NCI-H1694 (cell line): ENCODE measurements around the gene TPCN2.

ENCODE experiments used
- DNase-seq: peaks from one replicate; lab custom pipeline; 2025; lab: John Stamatoyannopoulos, UW

TPCN2 gene

DNA sequence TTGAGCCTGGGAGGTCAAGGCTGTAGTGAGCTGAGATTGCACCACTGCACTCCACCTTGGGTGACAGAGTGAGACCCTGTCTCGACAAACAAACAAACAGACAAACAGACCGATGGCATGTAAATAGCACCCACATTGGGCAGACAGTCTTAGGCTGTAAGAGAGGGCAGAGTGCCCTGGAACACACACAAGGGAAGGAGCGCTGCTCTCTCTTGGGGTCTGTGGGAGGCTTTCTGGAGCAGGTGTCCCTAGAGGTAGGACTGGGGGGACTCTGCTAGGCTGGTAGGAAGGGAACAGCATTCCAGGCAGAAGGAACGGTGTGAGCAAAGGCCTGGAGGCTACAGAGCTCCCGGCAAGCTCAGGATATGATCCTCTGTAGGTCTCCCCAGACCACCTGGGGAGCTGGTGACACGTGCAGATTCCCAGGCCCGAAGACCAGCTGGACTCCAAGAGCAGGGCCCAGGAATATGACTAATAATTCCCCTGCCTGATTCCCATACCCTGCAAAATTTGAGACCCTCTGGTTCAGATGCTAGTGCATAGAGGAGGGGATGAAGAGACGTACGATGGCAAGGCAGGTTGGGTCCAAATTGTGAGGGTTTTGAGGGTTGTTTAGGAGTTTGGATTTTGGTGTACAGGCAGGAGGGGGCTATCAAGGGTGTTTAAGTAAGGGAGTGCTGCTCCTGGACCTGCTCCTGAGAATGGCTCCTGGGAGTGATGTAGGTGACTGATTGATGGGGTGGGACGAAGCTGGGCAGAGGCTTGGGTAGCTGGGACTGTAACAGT lies 118.6 kb downstream of the TPCN2 start:
- no peak for DNase-seq

DNA sequence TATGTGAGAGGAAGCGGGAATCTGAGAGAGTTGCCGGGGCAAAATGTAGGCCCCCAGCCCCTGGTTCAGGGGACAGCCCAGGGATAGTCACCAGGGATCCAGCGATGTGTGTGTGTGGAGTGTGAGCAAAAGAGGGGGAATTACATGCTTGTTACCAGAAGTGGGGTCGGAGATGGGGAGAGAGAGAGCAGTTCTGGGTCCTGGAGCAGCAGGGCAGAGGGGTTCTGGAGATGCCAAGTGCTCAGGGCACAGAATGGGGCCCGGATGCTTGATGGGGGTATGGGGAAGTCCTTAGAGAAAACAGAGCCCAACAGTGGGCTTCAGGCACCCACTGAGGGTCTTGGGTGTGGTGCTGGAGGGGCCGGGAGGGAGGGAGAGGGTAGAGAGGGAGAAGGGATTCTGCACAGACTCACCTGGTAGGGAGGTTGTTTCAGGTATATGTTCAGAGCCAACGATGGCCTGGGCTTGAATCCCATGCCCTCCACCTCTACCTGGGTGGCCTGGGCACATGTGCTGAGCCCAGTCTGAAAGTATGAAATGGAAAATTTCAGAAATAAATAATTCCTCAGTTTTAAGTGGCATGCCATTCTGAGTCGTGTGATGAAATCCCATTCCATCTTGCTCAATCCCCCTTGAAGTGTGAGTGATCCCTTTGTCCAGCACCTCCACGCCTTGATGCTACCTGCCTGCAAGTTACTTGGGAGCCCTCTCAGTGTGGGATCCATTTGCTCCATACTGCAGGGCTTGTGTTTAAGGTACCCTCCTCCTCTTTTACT lies 119.4 kb downstream of the TPCN2 start:
- no peak for DNase-seq

DNA sequence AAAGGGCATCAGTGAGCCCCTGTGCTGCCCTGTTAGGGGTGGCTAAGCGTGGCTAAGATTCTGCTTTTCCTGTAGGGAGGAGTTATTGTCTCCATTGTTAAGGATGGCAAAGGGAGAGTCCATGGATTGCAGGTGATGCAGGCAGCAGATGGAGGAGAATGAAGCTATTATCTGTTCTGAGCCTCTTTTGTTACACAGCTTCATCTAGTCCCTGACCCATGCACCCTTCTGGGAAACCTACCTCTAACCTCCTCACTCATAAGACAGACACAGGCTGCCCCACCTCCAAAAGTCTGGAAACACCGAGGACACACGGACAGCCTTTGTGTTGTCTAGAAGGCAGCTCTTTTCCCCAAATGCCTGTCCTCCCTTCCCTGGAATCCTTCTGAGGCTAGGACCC lies 120.7 kb downstream of the TPCN2 start:
- no peak for DNase-seq

DNA sequence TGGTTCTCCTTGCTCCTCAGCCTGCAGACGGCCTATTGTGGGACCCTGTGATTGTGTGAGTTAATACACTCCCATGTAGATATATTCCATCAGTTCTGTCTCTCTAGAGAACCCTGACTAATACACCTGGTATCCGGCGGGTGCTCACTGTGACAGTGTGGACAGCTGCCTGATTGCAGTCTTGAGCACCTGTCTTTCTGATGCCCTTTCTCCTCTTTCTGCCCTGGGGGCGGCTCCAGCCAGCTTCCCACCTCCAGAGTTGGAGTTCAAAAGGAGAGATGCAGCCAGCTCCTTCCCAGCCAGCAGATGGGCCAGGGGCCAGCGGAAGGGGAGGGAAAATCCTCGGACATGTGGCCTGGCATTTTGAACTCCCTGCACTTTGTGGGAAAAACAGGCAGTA lies 122.0 kb downstream of the TPCN2 start:
- no peak for DNase-seq

DNA sequence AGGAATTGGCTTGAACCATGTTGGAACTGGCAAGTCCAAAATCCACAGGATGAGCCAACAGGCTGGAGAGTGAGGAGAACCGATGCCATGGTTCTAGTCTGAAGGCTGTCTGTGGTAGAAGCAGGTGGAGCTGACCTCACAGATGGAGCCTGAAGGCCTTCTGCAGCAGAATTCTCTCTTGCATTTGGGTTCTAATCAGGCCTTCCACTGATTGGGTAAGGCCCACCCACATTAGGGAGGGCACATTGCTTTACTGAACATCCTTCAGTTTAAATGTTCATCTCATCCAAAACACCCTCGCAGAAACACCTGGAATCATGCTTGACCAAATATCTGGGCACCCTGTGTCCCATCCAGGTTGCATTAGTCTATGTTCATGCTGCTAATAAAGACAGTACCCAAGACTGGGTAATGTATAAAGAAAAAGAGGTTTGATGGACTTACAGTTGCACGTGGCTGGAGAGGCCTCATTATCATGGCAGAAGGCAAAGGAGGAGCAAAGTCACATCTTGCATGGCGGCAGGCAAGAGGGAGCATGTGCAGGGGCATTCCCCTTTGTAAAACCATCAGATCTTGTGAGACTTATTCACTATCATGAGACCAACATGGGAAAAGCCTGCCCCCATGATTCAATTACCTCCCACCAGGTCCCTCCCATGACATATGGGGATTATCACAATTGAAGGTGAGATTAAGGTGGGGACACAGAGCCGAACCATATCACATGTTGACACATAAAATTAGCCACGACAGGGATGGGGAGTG lies 122.9 kb downstream of the TPCN2 start:
- no peak for DNase-seq

DNA sequence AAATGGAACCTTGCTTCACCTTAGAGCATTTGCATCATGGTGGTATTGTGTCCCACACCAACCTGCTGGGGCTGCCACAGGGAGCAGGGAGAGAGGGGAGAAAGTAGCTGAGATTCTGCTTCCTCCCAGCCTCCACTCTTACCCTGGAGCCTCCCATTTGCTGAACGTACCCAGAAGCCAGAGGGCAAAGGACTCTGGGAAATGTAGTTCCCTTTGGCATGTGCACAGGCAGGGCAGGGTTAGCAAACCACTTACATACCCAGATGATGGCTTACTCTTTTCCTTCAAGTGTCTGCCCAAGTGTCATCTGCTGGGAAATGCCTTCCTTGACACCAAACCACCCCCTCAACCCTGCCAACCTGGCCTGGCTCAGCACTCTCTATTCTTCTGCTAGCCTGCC lies 123.9 kb downstream of the TPCN2 start:
- DNase-seq, result no peak

DNA sequence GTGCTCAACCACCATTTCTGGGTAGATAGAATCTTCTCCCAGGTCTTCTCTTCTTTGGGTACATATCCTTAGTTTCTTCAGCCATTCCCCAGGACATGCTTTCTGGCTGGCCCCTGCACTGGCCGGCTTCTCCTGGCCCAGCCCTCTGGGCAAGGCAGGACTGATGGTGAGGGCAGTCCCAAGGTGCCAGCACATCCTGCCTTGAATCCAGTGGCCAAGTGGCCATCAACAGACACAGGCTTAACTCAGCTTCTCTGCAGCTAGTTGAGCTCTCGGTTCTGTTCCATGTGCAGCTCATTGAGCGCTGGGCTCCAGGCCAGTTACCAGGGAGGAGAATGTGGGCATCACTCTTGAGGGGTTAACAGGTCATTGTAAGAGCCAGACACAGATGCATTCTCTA lies 124.6 kb downstream of the TPCN2 start:
- no peak for DNase-seq

DNA sequence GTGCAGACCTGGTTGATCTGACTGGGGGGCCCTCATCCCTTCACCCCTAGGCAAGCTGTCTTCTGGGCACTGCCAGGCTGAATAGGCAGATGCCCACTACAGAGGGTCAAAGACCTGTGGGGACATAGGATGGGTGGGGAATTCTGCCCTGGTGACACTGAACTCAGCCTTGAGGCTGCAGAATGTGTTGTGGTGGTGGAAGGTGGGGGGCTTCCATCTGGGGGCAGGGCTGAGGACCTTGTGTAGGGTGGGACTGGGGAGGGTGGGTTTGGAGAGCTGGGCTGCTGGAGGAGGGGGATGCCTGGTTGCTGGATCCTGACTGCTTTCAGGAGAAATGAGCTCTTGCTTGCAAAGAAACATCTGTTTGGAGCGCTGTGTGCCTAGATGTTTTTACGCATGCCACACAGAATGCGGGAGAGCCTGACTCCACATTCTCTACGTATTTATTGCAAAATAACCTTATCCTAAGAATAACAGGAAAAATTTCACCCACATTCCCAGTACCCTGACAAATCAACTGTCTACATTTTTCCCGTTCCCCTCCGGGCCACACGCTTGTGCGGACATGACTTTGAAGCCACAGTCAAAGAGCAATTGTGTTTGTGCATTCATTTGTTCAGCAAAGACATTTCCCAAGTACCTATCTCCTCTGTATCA lies 125.3 kb downstream of the TPCN2 start:
- no peak for DNase-seq

DNA sequence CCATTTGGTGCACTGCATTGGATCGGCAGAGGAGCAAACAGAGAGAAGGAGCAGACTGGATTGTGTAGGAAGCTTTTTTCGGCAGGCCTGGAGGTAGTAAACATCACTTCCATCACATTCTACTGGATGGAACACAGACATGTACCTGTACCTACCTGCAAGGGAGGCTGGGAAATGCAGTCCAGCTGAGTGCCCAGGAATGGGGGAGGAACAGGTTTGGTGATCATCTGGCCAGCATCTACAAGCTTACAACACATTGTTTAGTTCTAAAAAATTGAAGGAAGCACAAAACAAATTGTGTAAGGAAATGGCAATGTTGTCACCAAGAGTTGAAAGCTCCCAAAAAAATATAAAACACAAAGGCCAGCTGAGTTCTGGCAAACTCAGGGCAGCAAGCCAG lies 126.1 kb downstream of the TPCN2 start:
- no peak for DNase-seq

DNA sequence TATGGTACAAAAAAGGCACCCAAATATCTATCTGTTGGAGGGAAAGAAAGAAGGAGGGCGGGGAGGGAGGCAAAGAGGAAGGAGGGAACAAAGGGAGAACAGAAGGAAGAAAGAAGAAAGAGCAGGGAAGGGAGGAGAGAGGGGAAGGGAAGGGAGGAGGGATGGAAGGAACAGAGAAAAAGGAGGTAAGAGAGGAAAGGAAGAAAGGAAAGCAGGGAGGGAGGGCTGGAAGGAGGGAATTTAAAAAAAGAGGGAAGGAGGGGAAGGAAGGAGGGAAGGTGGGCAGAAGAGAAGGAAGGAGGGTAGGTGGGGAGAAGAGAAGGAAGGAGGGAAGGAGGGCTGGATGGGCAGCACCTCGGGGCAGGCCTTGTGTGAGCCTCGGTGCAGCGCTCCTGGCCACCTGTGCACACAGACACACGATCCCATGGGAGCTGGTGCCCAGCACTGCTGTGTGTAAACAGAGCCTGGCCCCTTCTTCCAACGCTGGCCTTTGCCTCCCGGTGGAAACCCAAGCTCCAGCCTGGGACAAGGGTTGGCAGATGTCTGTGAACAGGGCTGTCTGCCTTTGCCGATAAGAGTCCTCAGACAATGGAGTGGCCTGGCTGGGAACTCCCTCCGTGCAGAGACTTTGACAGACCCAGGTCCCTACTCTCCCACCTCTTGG lies 130.2 kb downstream of the TPCN2 start:
- no peak for DNase-seq

DNA sequence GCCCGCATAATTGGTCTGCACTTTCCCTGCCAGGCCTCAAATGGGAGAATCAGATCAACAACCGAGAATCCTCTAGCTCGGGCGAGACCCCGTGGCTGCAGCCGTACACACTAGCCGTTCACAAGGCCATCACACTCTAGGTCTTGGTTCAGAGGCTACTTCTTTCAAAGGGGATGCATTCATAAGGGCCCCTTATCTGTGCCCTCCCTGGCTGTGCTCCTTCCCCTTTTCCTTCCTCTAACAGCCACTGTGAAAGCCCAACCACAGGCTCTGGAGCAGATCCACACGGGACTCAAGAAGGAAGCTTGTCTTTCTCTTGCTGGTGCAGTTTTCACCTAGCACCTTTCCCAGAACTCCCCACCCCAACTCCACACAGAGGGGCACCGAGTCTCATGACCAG lies 131.5 kb downstream of the TPCN2 start:
- no peak for DNase-seq

DNA sequence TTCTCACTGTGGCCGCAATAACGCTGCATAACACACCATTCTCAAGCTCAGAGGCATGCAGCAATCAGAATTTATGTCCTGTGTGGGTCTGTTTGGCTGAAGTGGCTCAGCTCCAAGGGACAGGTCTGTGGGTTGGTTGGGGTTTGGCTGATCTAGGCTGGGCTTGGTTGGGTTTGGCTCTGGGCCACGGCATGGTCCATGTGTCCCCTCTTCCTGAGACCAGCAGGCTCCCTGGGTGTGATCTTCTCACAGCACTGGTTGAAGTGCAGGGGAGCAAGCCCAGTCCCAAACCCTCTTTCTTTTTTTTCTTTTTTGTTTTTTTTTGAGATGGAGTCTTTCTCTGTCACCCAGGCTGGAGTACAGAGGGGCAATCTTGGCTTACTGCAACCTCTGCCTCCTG lies 132.0 kb downstream of the TPCN2 start:
- no peak for DNase-seq

DNA sequence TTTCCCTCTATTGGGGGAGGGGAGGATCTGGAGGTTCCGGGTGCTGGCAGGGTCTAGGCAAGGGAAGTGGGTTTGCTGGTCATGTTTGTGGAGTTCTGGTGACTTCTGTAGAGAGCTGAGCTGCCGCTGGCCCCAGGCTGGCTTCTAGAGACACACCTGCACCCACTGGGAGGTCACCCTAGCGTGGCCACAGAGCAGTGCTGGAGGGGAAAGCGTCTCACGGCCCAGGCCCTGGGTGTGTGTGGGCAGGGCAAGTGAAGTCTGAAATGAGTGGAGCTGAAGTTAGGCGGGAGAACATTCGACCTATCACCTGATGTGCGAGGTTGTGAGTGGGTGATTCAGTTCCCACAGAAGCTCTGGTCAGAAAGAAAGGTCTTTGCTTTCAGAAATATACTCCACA lies 134.9 kb downstream of the TPCN2 start:
- no peak for DNase-seq
